Rectal smooth muscle tissue (tissue), 1 donor: ENCODE measurements around the gene NPAS2.

Experiments used
- H3K27ac ChIP-seq: one replicate; pipeline ENCODE4 v1.7.0; 2013; ENCODE audit warnings: low read depth, low read length, inconsistent platforms
- H3K27me3 ChIP-seq: one replicate; pipeline ENCODE4 v1.7.0; 2013; ENCODE audit warnings: low read length; ENCODE audit not compliant: control insufficient read depth, insufficient read depth
- H3K36me3 ChIP-seq: one replicate; pipeline ENCODE4 v1.7.0; 2013; ENCODE audit warnings: low read length; ENCODE audit not compliant: control insufficient read depth, insufficient read depth
- H3K4me1 ChIP-seq: one replicate; pipeline ENCODE4 v1.7.0; 2013; ENCODE audit warnings: low read length; ENCODE audit not compliant: control insufficient read depth, insufficient read depth
- H3K4me3 ChIP-seq: one replicate; pipeline ENCODE4 v1.7.0; 2013; ENCODE audit warnings: low read length
- H3K9ac ChIP-seq: one replicate; pipeline ENCODE4 v1.7.0; 2013; ENCODE audit warnings: low read length

The NPAS2 gene

DNA sequence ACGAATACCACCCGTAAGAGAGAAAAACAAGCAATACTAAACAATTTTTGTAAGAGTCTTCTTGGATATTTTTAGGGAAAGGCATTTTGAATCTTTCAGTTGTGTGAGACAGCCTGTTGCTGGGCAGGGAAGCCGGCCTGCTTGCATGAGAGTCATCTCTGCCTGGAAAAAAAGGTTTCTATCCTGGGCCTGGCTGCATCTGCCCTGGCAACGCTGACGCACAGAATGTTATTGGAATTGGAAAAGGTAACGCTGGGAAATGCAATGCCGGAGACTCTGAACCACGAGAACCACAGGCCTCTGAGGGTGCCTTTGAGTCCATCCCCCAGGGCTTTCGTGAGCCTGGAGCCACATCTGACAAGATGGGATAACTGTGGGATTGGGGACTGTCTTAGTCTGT lies 17.9 kb upstream of the NPAS2 start:
- Histone ChIP-seq H3K4me1 (peaks cover 14% of the 10 kb centered on the region), H3K27me3 (no peaks in the 10 kb centered on the region), H3K4me3 (no peak overlapping the region), H3K36me3 (no peaks in the 10 kb centered on the region), H3K9ac (no peak overlapping the region), H3K27ac (no peak overlapping the region)

DNA sequence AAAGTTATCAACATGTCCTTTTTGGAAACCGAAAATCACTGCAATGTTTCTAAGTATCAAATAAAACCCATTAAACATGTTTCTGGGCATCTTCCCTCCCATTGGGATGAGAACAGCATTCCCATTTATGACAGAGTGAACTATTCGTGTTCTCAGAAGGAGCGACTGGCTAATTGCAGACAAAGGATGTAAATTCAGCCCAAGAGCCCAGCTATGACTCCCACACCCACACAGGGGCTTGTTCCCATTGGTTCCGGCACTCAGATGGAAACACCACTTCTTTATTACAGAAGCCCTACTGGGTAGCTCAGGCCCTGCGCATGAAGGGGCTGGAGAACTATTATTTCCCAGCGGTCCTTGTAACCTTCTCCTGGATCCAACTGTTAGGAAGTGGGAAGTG lies 16.6 kb upstream of the NPAS2 start:
- peaks cover 14% of the 10 kb centered on the region for H3K4me1 ChIP-seq
- no peak overlapping the region for H3K4me3 ChIP-seq
- no peak overlapping the region for H3K27ac ChIP-seq
- no peak overlapping the region for H3K9ac ChIP-seq
- no peaks in the 10 kb centered on the region for H3K27me3 ChIP-seq
- no peaks in the 10 kb centered on the region for H3K36me3 ChIP-seq

DNA sequence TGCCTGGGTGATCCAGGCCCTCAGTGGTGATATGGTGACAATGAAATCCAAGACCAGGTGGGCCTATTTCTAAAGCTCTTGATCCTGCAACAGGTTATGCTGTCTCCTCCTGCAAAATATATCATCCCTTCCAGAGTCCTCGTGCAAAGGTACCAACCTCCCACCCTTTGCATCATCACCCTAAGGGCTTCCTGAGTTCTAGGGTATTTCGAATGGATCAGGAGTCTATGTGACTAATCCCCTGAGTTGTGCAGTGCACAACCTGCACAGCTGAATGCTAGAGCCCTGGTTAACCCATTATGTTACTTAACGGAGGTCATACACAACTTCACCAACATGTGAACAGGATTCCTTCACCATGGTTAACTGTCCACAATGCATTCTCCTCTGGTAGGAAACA lies 13.4 kb upstream of the NPAS2 start:
- no peaks in the 10 kb centered on the region for H3K27me3 ChIP-seq
- no peak overlapping the region for H3K9ac ChIP-seq
- no peaks in the 10 kb centered on the region for H3K36me3 ChIP-seq
- no peak overlapping the region for H3K27ac ChIP-seq
- no peak overlapping the region for H3K4me3 ChIP-seq
- peaks cover 3% of the 10 kb centered on the region for H3K4me1 ChIP-seq

DNA sequence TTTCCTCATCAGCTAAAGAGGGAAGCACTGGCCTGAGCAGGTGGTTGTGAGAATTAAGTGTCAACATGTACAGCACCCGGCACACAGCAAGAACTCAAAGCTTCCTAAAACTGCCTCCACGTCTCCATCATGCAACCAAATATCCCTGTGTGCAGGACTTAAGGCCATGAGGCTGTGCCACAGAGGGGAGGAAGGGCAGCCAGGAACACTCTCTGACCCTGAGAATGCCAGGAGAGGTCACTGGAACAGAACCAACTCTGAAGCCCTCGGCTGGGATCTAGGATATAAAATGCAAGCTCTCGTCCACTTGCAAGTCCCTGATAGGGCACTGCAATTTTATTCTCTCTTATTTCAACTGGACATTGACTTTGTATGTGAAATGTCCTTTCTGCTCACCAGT lies 12.2 kb upstream of the NPAS2 start:
- Histone ChIP-seq H3K4me1 (no peaks in the 10 kb centered on the region), H3K27me3 (no peaks in the 10 kb centered on the region), H3K27ac (no peak overlapping the region), H3K4me3 (no peak overlapping the region), H3K9ac (no peak overlapping the region), H3K36me3 (no peaks in the 10 kb centered on the region)

DNA sequence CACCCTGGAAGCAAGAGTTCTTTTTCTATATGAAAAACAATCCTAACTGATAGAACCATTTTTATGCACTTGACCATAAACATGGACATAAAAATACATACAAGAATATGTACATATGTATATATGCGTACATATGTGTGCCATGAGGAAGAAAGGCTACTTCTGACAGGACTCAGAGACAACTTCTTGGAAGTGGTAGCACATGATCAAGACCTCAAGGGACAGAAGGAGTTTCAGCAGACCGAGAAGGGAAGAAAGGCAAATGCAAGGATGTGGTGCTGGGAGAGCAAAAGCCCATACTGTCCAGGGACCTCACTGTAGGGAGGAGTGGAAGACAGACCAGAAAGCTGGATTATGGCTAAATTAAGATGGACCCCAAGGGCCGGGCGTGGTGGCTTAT lies 11.4 kb upstream of the NPAS2 start:
- Histone ChIP-seq H3K4me3 (no peak overlapping the region), H3K4me1 (peaks cover 2% of the 10 kb centered on the region), H3K9ac (no peak overlapping the region), H3K27ac (no peak overlapping the region), H3K36me3 (no peaks in the 10 kb centered on the region), H3K27me3 (no peaks in the 10 kb centered on the region)

DNA sequence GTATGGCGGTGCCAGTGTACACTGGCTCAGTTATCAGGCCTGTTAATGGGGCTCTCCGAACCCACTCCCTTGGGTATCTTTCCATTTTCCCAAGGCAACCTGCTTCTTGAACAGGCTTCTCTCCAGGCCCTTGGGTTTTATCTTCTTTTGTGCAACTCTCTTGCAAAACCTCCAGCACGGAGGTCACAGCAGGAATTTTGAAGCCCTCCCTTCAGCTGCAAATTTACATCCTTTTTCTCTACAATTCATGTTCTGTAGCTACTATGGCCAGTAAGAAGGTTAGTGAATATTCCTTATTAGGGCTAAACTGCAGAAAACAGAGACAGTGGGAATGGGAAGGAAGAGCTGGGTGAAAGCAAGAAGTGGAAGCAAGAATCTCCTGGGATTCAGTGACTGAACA lies 10.4 kb upstream of the NPAS2 start:
- Histone ChIP-seq H3K4me1 (peaks cover 3% of the 10 kb centered on the region), H3K27me3 (no peaks in the 10 kb centered on the region), H3K27ac (no peak overlapping the region), H3K4me3 (no peak overlapping the region), H3K36me3 (no peaks in the 10 kb centered on the region), H3K9ac (no peak overlapping the region)

DNA sequence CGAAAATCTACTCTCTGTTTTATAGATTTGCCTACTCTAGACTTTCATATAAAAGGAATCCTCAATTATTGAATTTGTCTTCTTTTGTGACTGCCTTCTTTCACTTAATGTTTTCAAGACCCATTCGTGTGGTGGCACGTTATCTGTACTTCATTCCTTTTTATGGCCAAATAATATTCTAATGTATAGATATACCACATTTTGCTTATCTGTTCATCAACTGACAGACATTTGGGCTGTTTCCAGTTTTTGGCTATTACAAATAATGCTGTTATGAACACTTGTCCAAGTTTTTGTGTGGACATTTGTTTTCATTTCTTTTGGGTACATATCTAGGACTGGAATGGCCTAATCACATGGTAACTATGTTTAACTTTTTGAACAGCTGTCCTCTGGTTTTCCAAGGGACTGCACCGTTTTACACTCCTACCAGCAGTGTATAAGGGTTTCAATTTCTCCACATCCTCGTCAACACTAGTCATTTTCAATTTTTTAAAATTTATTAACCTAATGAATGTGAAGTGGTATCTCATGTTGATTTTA lies 9.3 kb upstream of the NPAS2 start:
- Histone ChIP-seq H3K36me3 (no peaks in the 10 kb centered on the region), H3K27ac (no peak overlapping the region), H3K27me3 (no peaks in the 10 kb centered on the region), H3K9ac (no peak overlapping the region), H3K4me3 (no peak overlapping the region), H3K4me1 (peaks cover 3% of the 10 kb centered on the region)

DNA sequence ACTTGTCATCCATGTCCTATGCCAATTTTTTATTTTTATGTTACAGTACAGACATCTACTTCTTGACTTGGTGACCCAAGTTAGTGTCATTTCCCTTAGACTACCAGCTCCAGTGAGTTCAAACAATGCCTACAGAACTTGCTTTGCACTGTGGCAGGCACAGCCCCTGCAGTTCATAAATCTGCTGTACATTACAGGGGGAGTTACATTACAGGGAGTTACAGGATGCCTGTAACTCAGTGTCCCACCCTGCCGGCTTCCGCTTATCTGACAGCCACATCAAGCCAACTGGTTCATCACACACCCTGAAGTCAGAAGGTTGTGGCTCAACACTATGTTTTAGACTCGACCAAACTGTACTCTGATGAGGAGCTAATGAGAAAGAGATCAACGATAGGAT lies 7.8 kb upstream of the NPAS2 start:
- Histone ChIP-seq H3K36me3 (no peaks in the 10 kb centered on the region), H3K27me3 (no peaks in the 10 kb centered on the region), H3K9ac (no peak overlapping the region), H3K4me3 (no peak overlapping the region), H3K4me1 (peaks cover 3% of the 10 kb centered on the region), H3K27ac (no peak overlapping the region)

DNA sequence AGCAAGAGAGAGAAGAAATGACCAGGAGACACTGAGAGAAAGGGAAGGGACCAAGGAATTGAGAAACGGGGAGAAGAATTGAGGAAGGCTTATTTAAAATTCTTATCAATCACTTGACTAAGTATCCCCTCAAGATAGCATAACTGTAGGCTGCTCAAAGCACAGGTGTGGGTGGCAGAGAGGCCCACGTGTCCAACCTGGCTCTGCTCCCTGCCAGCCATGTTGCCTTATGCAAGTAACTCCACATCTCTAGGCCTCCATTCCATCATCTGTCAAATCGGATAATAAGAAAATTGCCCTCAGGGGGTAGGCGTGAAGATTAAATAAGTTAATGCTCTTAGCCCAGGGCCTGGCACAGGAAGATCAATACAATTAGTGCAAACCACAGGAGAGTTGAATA lies 7.4 kb upstream of the NPAS2 start:
- Histone ChIP-seq H3K4me1 (peaks cover 3% of the 10 kb centered on the region), H3K36me3 (no peaks in the 10 kb centered on the region), H3K27ac (no peak overlapping the region), H3K27me3 (no peaks in the 10 kb centered on the region), H3K4me3 (no peak overlapping the region), H3K9ac (no peak overlapping the region)

DNA sequence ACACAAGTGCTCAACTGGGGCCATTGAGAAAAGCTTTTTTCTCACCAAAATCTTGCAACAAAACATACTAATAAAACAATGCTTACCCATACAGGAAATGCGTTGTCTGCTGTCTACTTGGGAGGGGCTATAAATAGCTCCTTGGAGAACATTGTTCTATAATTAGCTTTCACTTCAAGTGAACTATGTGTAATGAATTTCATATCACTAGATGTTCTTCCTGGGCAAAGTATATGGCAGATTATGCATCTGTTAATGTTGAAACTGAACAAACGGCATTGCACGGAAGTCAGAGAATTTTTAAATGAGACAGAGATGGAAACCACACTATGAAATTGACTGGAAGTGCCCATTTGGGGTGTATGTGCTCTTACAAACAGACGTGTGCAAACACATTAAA lies 6.4 kb upstream of the NPAS2 start:
- Histone ChIP-seq H3K27me3 (no peaks in the 10 kb centered on the region), H3K9ac (no peak overlapping the region), H3K36me3 (no peaks in the 10 kb centered on the region), H3K4me1 (peaks cover 3% of the 10 kb centered on the region), H3K27ac (no peak overlapping the region), H3K4me3 (no peak overlapping the region)

DNA sequence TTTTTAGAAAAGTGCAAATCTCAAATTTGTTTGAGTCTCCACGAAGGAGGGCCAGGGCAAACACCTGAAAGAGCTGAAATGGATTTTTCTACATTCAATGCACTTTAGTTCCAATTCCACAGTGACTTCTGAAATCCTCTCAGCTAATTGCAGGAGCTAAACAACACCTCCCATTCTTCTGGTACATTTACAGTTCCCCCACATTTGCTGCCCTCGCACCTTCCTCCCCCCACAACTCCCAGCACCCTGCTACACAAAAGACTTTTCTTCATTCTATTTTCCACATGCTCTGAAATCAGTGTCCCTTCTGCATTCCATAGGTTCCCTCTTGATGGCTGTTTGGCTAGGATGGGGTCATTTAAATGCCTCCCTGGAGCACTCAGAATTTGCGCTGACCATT lies 5.9 kb upstream of the NPAS2 start:
- H3K4me3 ChIP-seq, result peak overlapping the region; percentile 20
- H3K9ac ChIP-seq, result no peak overlapping the region

DNA sequence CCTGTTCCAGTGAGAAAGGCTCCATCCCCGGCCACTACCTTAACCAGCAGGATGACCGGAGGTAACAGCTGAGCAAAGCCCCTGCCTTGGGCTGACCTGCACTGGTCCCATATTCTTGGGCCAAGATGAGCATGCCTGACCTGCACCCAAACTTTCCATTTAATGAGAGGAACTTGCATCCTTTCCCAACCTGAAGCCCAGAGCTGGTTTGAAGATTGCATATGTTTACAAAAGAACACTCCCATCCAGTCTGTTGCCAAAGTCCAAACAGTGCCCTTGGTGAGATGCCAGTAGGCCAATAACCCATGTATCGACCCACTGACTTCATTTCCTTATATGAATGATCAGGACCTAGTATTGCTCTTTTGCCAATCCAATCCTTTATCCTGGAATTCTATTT lies 5.5 kb upstream of the NPAS2 start:
- Histone ChIP-seq H3K36me3 (no peaks in the 10 kb centered on the region), H3K4me3 (peak overlapping the region; percentile 20), H3K27me3 (no peaks in the 10 kb centered on the region), H3K27ac (no peak overlapping the region), H3K9ac (no peak overlapping the region), H3K4me1 (peaks cover 3% of the 10 kb centered on the region)

More for the DNA sequence above, 5.9 kb upstream of the NPAS2 start:
- Histone ChIP-seq H3K27me3 (no peaks in the 10 kb centered on the region), H3K36me3 (no peaks in the 10 kb centered on the region), H3K4me1 (peaks cover 3% of the 10 kb centered on the region), H3K27ac (no peak overlapping the region)

DNA sequence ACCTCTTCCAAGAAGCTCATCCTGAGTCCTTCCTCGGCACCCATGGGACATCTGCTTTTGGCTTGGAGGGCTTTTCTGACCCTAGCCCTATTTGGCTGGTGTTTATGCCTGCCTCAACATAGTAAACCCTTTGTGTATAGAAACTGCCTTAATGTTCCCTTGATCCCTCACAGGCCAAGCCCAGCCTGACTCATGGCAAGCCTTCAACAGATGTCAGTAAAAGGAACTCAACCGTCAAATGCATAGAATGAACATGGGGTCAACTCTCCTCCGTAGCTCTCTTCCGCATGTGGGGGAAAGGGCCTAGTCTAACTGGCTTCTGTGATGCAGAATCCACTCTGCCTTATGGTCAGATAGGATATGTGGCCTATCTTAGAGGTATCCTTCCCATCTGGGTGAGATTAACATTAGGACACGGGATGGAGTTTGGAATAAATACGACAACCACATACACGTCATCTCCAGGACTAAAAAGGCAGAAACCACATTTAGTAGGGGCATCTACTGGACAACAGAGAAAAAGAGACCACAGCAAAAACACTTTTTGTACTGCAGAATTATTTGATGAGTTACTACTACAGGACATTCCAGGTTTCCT lies 2.5 kb upstream of the NPAS2 start:
- H3K9ac ChIP-seq, result no peak overlapping the region
- no peak overlapping the region for H3K4me3 ChIP-seq
- no peaks in the 10 kb centered on the region for H3K36me3 ChIP-seq
- H3K27ac ChIP-seq, result peak overlapping the region; percentile 83
- peaks cover 3% of the 10 kb centered on the region for H3K4me1 ChIP-seq
- no peaks in the 10 kb centered on the region for H3K27me3 ChIP-seq
